ENCODE measurements around the gene BBIP1.
"Not testable (repeated sequence)": the region's sequence is repeated elsewhere in the genome, so short reads cannot be mapped to it uniquely, and the experiment has no call there.

The BBIP1 gene

GRCh38 chr10:110881905-110882304 lies 37.1 kb downstream of the BBIP1 start:
- DNase-seq (ENCODE audit: low read depth), result no peak

DNA sequence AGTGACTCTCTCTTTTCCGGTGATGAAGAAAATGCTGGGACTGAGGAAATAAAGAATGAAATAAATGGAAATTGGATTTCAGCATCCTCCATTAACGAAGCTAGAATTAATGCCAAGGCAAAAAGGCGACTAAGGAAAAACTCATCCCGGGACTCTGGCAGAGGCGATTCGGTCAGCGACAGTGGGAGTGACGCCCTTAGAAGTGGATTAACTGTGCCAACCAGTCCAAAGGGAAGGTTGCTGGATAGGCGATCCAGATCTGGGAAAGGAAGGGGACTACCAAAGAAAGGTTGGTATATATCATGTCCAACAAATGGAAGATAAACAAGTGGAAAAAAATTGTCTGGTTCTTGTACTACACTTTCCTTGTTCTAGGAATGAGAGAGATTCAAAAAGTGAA lies 37.7 kb downstream of the BBIP1 start:
- DNase-seq (ENCODE audit: low read depth), result no peak

GRCh38 chr10:110880012-110880411 lies 39.0 kb downstream of the BBIP1 start:
- DNase-seq (ENCODE audit: low read depth), result no peak

- DNase-seq (ENCODE audit: low read depth), result no peak
Measured at GRCh38 chr10:110876788-110877187, 42.2 kb downstream of the BBIP1 start.

DNA sequence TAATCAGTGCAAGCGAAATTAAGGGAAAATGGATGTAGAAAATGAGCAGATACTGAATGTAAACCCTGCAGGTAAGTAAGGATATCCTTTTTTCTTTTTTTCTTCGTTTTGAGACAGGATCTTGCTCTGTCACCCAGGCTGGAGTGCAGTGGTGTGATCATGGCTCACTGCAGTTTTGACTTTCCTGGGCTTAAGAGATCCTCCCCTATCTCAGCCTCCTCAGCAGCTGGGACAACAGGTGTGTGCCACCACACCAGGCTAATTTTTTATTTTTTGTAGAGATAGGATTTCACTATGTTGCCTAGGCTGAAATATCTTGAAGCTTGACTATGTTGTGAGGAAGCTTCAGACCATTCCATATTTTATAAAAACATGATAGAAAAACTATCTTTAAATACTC lies 43.0 kb downstream of the BBIP1 start:
- no peak for DNase-seq (ENCODE audit: low read depth)

- DNase-seq (ENCODE audit: low read depth), result no peak
Measured at GRCh38 chr10:110873951-110874350, 45.0 kb downstream of the BBIP1 start.

- DNase-seq (ENCODE audit: low read depth), result no peak
Measured at GRCh38 chr10:110872984-110873923, 45.7 kb downstream of the BBIP1 start.

DNA sequence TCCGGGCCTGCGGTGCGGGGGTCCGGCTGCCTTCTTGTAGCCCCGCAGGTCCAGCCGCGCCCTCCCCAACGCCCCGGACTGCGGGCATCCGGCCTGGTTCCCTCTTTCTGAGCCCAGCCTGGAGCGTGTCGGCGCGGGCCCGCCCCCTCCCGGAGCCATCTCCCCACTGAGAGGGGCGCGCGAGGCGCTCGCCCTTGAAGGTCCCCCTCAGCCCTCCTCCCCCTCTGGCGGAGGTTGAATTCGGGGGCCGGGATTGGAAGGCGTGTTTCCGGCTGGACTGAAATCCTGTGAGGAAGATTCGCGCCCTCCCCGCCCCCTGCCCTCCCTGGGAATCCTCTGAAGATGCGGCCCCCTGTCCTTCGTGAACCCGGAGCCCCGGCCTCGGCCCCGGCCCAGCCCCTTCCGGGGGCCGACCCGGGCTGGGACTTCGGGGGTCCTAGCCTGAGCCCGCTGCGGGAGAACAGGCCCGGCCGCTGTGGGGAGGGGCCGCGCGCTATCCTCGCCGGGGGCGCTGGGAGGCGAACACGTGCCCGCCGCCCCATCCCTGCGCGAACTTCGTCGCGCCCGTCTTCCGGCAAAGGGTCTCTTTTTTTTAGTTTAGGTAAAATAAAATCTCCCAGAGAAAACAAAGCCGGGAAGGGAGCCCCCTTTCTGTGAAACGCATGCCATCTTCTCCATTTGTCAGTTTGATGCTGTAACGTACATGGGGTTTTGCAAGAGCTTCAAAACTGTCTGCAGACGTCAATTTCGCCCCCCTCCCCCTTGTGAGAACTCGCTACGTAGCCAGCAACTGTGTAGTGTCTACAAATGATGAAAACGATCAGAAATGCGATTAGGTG lies 46.6 kb downstream of the BBIP1 start:
- DNase-seq (ENCODE audit: low read depth), result peak; percentile 67

DNA sequence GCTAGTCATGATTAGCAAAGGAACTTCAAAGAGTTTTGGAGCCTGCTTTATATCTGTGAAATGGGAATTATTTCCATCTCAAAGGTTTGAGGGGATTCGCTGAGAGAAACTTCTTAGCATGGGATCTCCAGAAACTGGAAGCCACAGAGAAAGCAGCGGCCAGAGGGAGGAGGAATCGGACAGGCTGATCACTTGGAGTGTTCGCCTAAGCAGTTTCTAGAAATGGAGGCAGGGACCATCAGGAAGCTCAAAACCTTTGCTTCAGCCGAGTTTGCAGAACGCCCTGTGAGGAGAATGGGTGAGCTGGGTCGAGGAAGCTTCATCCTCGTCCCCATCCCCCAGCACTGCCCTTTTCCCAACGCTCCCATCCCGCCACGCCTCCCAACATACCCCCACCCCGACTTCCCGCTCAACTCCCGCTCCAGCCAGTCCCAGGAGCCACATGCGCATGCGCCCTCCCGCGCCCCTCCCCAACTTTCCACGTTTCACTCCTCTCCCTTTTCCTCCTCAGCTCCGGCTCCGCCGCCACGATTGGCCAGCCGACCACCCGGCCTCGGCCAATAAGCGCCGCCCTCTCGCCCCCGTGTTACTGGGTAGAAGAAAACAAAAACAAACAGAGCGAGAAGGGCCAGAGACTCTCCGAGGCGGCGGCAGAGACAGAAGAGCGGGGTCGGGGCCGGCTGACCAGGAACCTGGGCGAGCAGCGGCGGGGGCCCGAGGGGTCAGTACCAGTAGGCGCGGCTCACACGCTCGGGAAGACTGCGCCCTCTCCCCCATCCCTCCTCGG lies 47.5 kb downstream of the BBIP1 start, which contains the start of gene PDCD4:
Gene PDCD4 (plus strand): TSS at position 631 of the 787 bp plus-strand sequence. CDS start 4,100 bp downstream, outside the sequence.
- DNase-seq (ENCODE audit: low read depth), result peak; percentile 86

GRCh38 chr10:110870823-110871297 lies 48.1 kb downstream of the BBIP1 start:
- no peak for DNase-seq (ENCODE audit: low read depth)

- DNase-seq (ENCODE audit: low read depth), result peak; percentile 30
Measured at GRCh38 chr10:110868981-110869380, 50.0 kb downstream of the BBIP1 start.

DNA sequence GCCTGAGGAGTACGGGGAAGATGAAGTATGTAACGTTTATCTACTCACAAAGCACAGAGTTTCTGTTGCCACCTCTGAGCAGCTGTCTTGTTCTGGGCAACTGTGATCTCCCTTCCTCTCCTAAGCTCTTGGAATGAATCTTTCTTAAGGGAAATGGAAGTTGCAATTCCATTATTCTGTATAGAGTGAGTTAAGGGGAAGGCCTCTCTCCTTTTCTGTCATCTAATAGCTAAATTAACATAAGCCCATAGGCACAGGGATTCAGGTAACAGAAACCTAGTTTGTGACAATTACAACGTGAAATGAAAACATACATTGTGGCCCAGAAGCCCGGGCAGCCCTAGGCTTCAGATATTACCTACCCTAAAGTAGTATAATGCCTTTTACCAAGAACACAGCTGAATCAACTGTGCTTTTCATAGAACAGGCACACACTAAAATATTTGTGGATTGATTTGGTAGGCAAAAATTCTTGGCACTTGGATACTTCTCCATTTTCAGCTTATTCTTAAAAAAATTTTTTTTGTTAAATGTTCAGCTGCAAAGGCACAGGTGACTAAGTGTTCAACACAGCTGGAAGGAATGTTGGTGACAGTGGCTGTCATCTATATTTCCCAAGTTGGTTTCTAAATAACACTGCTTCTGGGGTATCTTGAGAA lies 51.0 kb downstream of the BBIP1 start:
- DNase-seq (ENCODE audit: low read depth), result no peak

- DNase-seq (ENCODE audit: low read depth), result not testable (repeated sequence)
Measured at GRCh38 chr10:110867011-110867806, 51.8 kb downstream of the BBIP1 start.

DNA sequence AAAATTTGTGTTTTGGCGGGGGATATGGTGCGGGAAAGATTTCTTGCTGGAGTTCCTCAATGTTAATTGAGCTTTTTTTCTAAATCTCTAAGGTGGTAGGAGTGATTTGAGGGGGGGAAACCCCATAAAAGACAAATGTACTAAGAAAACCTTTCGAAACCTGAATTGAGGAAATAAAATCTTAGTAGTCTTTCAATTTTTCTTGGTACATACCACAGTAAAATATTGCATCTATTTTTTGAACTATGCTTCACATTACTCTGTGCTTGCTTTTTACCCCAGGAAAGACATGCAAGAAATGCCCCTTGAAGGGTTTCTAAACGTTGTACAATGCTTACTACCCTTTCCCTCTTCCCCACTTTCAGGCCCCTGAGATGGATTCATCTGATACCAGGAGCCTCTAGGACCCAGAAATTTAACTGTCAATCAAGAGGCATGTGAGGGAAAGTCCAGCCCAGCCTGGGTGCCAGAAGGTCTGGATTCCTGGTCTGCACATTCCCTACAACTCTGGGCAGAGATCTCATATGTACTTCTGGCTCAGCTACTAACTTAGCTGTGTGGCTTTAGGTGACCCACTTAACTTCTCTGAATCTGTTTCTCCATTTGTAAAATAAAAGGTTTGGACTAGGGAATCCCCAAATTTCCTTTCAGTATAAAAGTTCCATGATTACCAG lies 53.0 kb downstream of the BBIP1 start:
- no peak for DNase-seq (ENCODE audit: low read depth)

GRCh38 chr10:110865186-110865808 lies 53.7 kb downstream of the BBIP1 start:
- DNase-seq (ENCODE audit: low read depth), result no peak

DNA sequence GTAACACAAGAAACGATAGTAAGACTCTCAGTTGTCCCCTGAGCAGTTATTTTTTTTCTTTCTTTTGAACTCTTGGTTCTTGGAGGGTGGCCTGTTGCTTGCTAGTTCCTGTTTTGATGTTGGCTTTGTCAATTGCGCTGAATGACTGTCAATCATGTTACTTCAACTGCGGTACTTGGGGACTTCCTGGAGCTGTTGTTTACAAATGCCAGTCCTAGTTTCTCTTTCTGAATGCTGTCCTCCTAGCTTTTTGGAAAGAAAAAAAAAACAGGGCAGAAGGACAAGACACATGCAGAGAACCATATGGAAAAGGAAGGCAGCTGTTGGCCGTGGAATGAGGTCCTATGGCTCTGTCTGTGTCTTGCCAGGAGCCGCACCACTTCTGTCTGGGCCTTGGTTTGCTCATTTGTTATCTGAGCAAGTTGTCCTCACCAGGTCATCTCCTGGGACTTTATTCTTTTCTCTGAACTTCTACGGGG lies 54.3 kb downstream of the BBIP1 start:
- DNase-seq (ENCODE audit: low read depth), result no peak

DNA sequence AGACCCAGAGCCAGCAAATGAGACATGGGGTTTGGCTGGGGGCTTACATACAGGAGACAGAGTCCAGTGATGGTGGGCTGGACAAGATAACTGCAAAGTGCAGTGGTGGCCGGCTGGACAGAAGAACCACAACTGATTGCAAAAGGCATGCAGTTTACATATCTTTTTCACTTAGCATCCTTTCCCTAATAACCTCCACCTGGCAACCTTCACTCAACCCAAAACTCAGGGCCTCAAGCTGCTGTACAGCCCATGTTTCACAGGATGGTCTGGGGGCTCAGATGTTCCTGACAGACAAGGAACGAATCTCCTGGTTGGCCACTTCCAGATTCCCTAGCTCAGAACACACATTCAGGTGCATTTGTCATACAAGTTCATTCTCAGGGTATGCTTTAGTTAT lies 55.0 kb downstream of the BBIP1 start:
- DNase-seq (ENCODE audit: low read depth), result no peak

- DNase-seq (ENCODE audit: low read depth), result no peak
Measured at GRCh38 chr10:110863361-110863760, 55.6 kb downstream of the BBIP1 start.

- no peak for DNase-seq (ENCODE audit: low read depth)
Measured at GRCh38 chr10:110862961-110863360, 56.0 kb downstream of the BBIP1 start.
